Chondrocyte (in vitro differentiated cells): ENCODE data around the gene ZSWIM9. TPM values are rescaled to one million over a fixed set of nuclear protein-coding genes. Genes with fewer than 3 reads are reported as not detected.
"Not testable (repeated sequence)": the region's sequence is repeated elsewhere in the genome, so short reads cannot be mapped to it uniquely, and the experiment has no call there.

ENCODE experiments used
- DNase-seq: peaks from one replicate; pipeline ENCODE4 v3.0.0; 2021; ENCODE audit warnings: mixed read lengths, low spot score
- H3K27ac Mint-ChIP-seq: one replicate; pipeline ENCODE4 v1.8.0; 2021; ENCODE audit warnings: mild to moderate bottlenecking, moderate library complexity, mixed read lengths; ENCODE audit not compliant: unreplicated experiment
- H3K27me3 Mint-ChIP-seq: 2 replicates; pipeline ENCODE4 v1.8.0; 2021; ENCODE audit warnings: low read depth, mixed read lengths
- H3K36me3 Mint-ChIP-seq: 2 replicates; pipeline ENCODE4 v1.8.0; 2021; ENCODE audit warnings: low read depth, mixed read lengths
- H3K4me1 Mint-ChIP-seq: 2 replicates; pipeline ENCODE4 v1.8.0; 2021; ENCODE audit warnings: low read depth, mild to moderate bottlenecking, mixed read lengths
- H3K4me3 Mint-ChIP-seq: one replicate; pipeline ENCODE4 v1.8.0; 2021; ENCODE audit warnings: mild to moderate bottlenecking, moderate library complexity, mixed read lengths; ENCODE audit not compliant: unreplicated experiment
- H3K9me3 Mint-ChIP-seq: 2 replicates; pipeline ENCODE4 v1.8.0; 2021; ENCODE audit warnings: low read depth, mixed read lengths
- total RNA-seq: library from RNA; stranded (reverse); gene quantifications from 3 replicates; pipeline ENCODE4 v1.2.1, GENCODE V29; 2021
- TF ChIP-seq, protein P1 (sequence below): fragments of 200-600 bp; sonication (generic); IDR thresholded peaks from 2 replicates; pipeline ENCODE4 v1.5.0; 2021; ENCODE audit warnings: antibody characterized with exemption, mild to moderate bottlenecking, moderate library complexity

The ZSWIM9 gene
- total RNA-seq, 1 donor from 2014 or later, result 5.0 TPM

DNA sequence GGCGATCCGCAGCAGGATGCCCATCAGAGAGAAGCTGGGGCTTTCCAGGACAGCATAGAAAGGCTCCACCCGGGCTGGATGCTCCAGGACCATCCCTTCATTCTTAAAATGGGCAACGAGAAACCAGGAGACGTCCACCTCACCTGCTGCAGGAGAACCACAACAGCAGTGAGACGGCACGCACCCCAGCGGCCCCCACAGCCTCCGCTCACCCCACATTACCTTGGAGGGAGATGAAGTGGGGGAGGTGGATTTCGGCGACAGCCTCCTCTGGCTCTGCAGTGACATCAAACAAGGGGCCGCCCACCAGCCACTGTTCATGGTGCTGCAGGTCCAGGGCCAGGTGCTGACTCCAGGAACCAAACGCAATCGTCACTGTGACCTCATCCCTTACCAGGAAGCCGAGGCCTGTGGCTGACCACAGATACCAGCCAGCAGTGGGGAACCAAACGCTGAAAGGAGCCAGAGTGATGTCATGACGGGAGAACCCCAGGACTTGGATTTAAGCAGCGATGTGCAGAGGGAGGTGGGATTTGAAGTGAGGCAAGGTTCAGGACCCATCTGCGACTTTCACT, 60.2 kb downstream of the ZSWIM9 start:
- TF ChIP-seq, protein P1, sequence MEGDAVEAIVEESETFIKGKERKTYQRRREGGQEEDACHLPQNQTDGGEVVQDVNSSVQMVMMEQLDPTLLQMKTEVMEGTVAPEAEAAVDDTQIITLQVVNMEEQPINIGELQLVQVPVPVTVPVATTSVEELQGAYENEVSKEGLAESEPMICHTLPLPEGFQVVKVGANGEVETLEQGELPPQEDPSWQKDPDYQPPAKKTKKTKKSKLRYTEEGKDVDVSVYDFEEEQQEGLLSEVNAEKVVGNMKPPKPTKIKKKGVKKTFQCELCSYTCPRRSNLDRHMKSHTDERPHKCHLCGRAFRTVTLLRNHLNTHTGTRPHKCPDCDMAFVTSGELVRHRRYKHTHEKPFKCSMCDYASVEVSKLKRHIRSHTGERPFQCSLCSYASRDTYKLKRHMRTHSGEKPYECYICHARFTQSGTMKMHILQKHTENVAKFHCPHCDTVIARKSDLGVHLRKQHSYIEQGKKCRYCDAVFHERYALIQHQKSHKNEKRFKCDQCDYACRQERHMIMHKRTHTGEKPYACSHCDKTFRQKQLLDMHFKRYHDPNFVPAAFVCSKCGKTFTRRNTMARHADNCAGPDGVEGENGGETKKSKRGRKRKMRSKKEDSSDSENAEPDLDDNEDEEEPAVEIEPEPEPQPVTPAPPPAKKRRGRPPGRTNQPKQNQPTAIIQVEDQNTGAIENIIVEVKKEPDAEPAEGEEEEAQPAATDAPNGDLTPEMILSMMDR, result no peak
- H3K4me3 Mint-ChIP-seq, result no peak overlapping the region
- H3K36me3 Mint-ChIP-seq, result peaks cover 28% of the 10 kb centered on the region
- H3K9me3 Mint-ChIP-seq, result no peaks in the 10 kb centered on the region
- H3K27ac Mint-ChIP-seq, result no peak overlapping the region
- H3K4me1 Mint-ChIP-seq, result no peaks in the 10 kb centered on the region
- DNase-seq, result no peak
- no peaks in the 10 kb centered on the region for H3K27me3 Mint-ChIP-seq

DNA sequence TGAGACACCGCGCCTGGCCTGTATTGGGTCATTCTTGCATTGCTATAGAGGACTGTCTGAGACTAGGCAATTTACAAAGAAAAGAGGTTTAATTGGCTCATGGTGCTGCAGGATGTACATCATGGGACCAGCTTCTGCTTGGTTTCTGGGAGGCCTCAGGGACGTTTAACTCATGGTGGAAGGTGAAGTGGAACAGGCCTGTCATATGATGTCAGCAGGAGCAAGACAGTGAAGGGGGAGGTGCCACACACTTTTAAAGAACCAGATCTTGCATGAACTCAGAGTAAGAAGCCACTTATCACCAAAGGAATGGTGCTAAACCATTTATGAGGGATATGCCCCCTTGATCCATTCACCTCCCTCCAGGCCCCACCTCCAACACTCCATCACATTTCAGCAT, 66.6 kb downstream of the ZSWIM9 start:
- H3K9me3 Mint-ChIP-seq, result no peaks in the 10 kb centered on the region
- H3K27ac Mint-ChIP-seq, result no peak overlapping the region
- H3K4me3 Mint-ChIP-seq, result no peak overlapping the region
- TF ChIP-seq, protein P1, result no peak
- H3K36me3 Mint-ChIP-seq, result peaks cover 29% of the 10 kb centered on the region
- H3K4me1 Mint-ChIP-seq, result peaks cover 4% of the 10 kb centered on the region
- H3K27me3 Mint-ChIP-seq, result no peaks in the 10 kb centered on the region
- no peak for DNase-seq

DNA sequence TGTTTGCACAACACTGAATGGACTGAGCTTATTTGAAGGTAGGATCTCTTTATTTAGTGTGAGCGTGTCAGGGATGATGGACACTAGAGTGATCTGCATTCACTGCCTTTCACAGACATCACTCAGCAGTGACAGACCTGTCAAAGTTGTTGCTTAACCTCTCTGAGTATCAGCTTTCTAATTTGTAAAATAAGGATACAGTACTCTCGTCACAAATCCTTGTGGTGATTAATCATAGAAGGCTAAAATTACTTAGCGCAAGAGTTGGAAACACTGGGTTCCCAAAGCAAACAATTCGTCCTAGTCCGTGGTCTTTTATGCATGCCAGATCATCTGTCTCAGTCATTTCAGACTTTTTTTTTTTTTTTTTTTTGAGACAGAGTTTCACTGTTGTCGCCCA, 68.6 kb downstream of the ZSWIM9 start:
- Mint-ChIP-seq H3K27ac (no peak overlapping the region), H3K36me3 (peaks cover 22% of the 10 kb centered on the region), H3K4me1 (peaks cover 5% of the 10 kb centered on the region), H3K4me3 (no peak overlapping the region), H3K27me3 (no peaks in the 10 kb centered on the region), H3K9me3 (no peaks in the 10 kb centered on the region)
- TF ChIP-seq, protein P1, result no peak
- no peak for DNase-seq

DNA sequence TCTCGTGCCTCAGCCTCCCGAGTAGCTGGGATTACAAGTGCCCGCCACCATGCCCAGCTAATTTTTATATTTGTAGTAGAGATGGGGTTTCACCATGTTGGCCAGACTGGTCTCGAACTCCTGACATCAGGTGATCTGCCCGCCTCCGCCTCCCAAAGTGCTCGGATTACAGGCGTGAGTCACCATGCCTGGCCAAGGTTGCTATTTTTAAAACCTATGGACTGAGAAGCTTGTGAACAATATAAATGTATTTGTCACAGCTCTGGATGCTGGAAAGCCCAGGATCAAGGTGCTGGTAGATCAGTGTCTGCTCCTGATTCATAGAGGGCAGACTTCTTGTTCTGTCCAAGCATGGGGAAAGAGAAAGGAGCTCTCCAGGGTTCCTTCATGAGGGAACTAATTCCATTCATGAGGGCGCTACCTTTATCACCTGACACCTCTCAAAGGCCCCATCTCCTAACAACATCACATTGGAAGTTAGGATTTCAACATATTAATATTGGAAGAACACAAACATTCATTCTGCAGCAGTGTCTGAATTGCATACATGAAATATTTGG, 69.2 kb downstream of the ZSWIM9 start:
- Mint-ChIP-seq H3K4me1 (peaks cover 11% of the 10 kb centered on the region), H3K27me3 (no peaks in the 10 kb centered on the region), H3K9me3 (no peaks in the 10 kb centered on the region), H3K4me3 (no peak overlapping the region), H3K36me3 (peaks cover 20% of the 10 kb centered on the region), H3K27ac (no peak overlapping the region)
- DNase-seq, result no peak
- TF ChIP-seq, protein P1, result no peak

DNA sequence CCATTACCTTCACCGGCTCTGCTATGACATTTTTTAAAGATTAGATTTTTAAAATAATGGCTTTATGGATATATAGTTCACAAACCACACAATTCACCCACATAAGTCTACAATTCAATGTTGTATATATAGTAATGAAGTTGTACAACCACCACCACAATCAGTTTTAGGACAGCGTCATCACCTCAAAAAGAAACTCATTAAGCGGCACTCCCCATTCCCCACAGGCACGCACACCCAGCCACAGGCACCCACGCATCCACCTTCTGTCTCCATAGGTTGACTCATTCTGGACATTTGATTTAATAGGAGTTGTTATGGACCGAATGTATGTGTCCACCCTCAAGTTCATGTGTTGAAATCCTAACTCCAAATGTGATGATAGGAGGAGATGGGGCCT, 71.3 kb downstream of the ZSWIM9 start:
- Mint-ChIP-seq H3K4me1 (peaks cover 13% of the 10 kb centered on the region), H3K36me3 (peaks cover 24% of the 10 kb centered on the region)
- not testable (repeated sequence) for H3K9me3 Mint-ChIP-seq, H3K27ac Mint-ChIP-seq, H3K27me3 Mint-ChIP-seq, H3K4me3 Mint-ChIP-seq, DNase-seq

DNA sequence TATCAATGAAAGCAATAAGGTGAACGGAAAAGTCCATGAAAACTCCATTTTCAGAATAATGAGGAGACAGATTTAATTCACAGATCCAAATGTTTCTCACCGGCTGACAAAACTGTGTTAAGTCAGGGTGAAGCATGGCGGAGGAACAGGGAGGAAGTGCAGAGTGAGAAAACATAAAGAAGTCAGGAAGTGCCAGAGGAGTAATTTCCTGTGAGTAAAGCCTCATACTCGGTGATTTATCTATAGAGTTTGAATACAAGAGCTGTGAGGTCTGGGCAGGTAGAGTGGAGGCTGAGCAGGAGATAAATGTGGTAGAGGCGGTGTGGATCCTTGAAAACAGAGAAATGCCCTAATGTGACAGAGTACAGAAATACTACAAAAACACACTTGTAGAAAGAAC, 73.8 kb downstream of the ZSWIM9 start:
- DNase-seq, result no peak
- no peaks in the 10 kb centered on the region for H3K27me3 Mint-ChIP-seq
- H3K4me3 Mint-ChIP-seq, result no peak overlapping the region
- peak overlapping the region; percentile 14 for H3K27ac Mint-ChIP-seq
- peaks cover 18% of the 10 kb centered on the region for H3K36me3 Mint-ChIP-seq
- no peaks in the 10 kb centered on the region for H3K9me3 Mint-ChIP-seq
- peaks cover 13% of the 10 kb centered on the region for H3K4me1 Mint-ChIP-seq
- TF ChIP-seq, protein P1, result no peak
